ENCODE data around the gene UGT1A1. TPM values are rescaled to one million over a fixed set of nuclear protein-coding genes. Genes with fewer than 3 reads are reported as not detected.

The UGT1A1 gene
- polyA plus RNA-seq, 2 of the 4 experiments (the other 2 are of a cell fraction): 1.9 TPM

- no peak for DNase-seq (ENCODE audit: low read depth in 1 of 2, low spot score in 1 of 2)
- Histone ChIP-seq H3K9me3 (peaks cover 28% of the 10 kb centered on the region), H3K4me2 (no peak overlapping the region), H3K27ac (no peak overlapping the region), H3K4me1 (no peaks in the 10 kb centered on the region), H3K4me3 (no peak overlapping the region)
- no peak for TF ChIP-seq RAD21 (conservative IDR thresholded peaks at IDR 0.05 in 1 of 2, IDR thresholded peaks at IDR 0.05 in 1 of 2)
- TF ChIP-seq HOXA7 (CRISPR knock-in tag; IDR thresholded peaks at IDR 0.05): no peak
- no peak for TF ChIP-seq POLR2A (IDR thresholded peaks at IDR 0.05; ENCODE audit: low read length)
- no peak for TF ChIP-seq GATA3 (IDR thresholded peaks at IDR 0.05; ENCODE audit: borderline replicate concordance)
- TF ChIP-seq POLR2AphosphoS2 (conservative IDR thresholded peaks at IDR 0.05; ENCODE audit: low read length): no peak
- no peak for TF ChIP-seq BCL3 (IDR thresholded peaks at IDR 0.05)
- no peak for TF ChIP-seq JUNB (IDR thresholded peaks at IDR 0.05)
- no peak for TF ChIP-seq CBX8 (IDR thresholded peaks at IDR 0.05)
- no peak for TF ChIP-seq ZSCAN20 (CRISPR knock-in tag; IDR thresholded peaks at IDR 0.05)
- no peak for TF ChIP-seq REST (IDR thresholded peaks at IDR 0.05)
- no peak for TF ChIP-seq ZNF302 (CRISPR knock-in tag; IDR thresholded peaks at IDR 0.05)
- no peak for TF ChIP-seq CBX2 (IDR thresholded peaks at IDR 0.05; ENCODE audit: borderline replicate concordance, low read depth)
- no peak for TF ChIP-seq HMGXB4 (CRISPR knock-in tag; IDR thresholded peaks at IDR 0.05; ENCODE audit: borderline replicate concordance)
- no peak for TF ChIP-seq HDAC2 (IDR thresholded peaks at IDR 0.05)
- TF ChIP-seq ESRRA (IDR thresholded peaks at IDR 0.05; ENCODE audit: borderline replicate concordance, low read length): no peak
- TF ChIP-seq NR3C1 (IDR thresholded peaks at IDR 0.05): no peak
- TF ChIP-seq USF2 (IDR thresholded peaks at IDR 0.05): no peak
- no peak for TF ChIP-seq NFE2L2 (conservative IDR thresholded peaks at IDR 0.05; ENCODE audit: low read length)
- TF ChIP-seq TP53 (CRISPR knock-in tag; IDR thresholded peaks at IDR 0.05): no peak
- no peak for FAIRE-seq
- ChIA-PET CTCF (interaction anchor here (0.5 to 1.2 kb wide), 3 partner anchors 10 to 26 kb away, joined by 3 read pairs; no protein-coding TSS in a partner anchor), POLR2A (no interaction called here)
- WGBS (ENCODE audit: missing lambda C conversion rate): 86% methylated on average over 3 of the region's 4 CpGs
- ATAC-seq: no peak
These were observed 19.7 kb downstream of the UGT1A1 start for GRCh38 chr2:233779722-233780121.

GRCh38 chr2:233780771-233781170, 20.7 kb downstream of the UGT1A1 start:
- CTCF ChIA-PET: interaction anchor here (1.2 kb wide), 1 partner anchor 9 kb away, joined by 3 read pairs; no protein-coding TSS in a partner anchor
- no peak for TF ChIP-seq FOSL2 (IDR thresholded peaks at IDR 0.05)
- no peak for TF ChIP-seq FOSL2 (CRISPR knock-in tag; IDR thresholded peaks at IDR 0.05)
- TF ChIP-seq POLR2AphosphoS2 (conservative IDR thresholded peaks at IDR 0.05; ENCODE audit: low read length): no peak
- TF ChIP-seq TP53 (CRISPR knock-in tag; IDR thresholded peaks at IDR 0.05): no peak
- no peak for TF ChIP-seq GATA3 (IDR thresholded peaks at IDR 0.05; ENCODE audit: borderline replicate concordance)
- no peak for TF ChIP-seq E2F6 (IDR thresholded peaks at IDR 0.05; ENCODE audit: borderline replicate concordance, low read depth)
- no peak for TF ChIP-seq BCL3 (IDR thresholded peaks at IDR 0.05)
- TF ChIP-seq HDAC2 (IDR thresholded peaks at IDR 0.05): no peak
- TF ChIP-seq EP300 (IDR thresholded peaks at IDR 0.05): no peak
- no peak for TF ChIP-seq ATOH8 (CRISPR knock-in tag; IDR thresholded peaks at IDR 0.05; ENCODE audit: low read depth)
- no peak for TF ChIP-seq RNF2 (IDR thresholded peaks at IDR 0.05; ENCODE audit: borderline replicate concordance, low read depth)
- no peak for TF ChIP-seq POLR2A (IDR thresholded peaks at IDR 0.05; ENCODE audit: low read length)
- TF ChIP-seq HMGXB4 (CRISPR knock-in tag; IDR thresholded peaks at IDR 0.05; ENCODE audit: borderline replicate concordance): no peak

More at GRCh38 chr2:233780771-233781170, 20.7 kb downstream of the UGT1A1 start:
- no peak overlapping the region for H3K4me2 ChIP-seq
- FAIRE-seq (no peak), DNase-seq (ENCODE audit: low read depth in 1 of 2, low spot score in 1 of 2) (no peak), ATAC-seq (no peak)
- peaks cover 23% of the 10 kb centered on the region for H3K9me3 ChIP-seq
- POLR2A ChIA-PET: no interaction called here
- H3K27ac ChIP-seq: no peak overlapping the region
- H3K4me1 ChIP-seq: no peaks in the 10 kb centered on the region
- WGBS (ENCODE audit: missing lambda C conversion rate): 92% methylated on average over 4 of the region's 4 CpGs
- no peak overlapping the region for H3K4me3 ChIP-seq

All from A549 (cell line).